Activated T-helper 17 cell treated with anti-CD3 and anti-CD28 coated beads, Interleukin-2, amount 50 U/mL, for 72 hours (primary cell): ENCODE measurements around the gene ANO1. TPM values are rescaled to one million over a fixed set of nuclear protein-coding genes. Genes with fewer than 3 reads are reported as not detected.
"Not testable (repeated sequence)": the region's sequence is repeated elsewhere in the genome, so short reads cannot be mapped to it uniquely, and the experiment has no call there.

Experiments used
- ATAC-seq: fragments of 150-1000 bp; cut with Tn5 transposase; replicated peaks from 2 replicates; pipeline ENCODE4 v1.10.0; 2021; ENCODE audit warnings: mild to moderate bottlenecking, moderate library complexity
- H3K27ac Mint-ChIP-seq: one replicate; pipeline ENCODE4 v1.8.0; 2022; ENCODE audit warnings: mixed read lengths
- H3K27me3 Mint-ChIP-seq: one replicate; pipeline ENCODE4 v1.8.0; 2022; ENCODE audit warnings: mixed read lengths
- H3K36me3 Mint-ChIP-seq: one replicate; pipeline ENCODE4 v1.8.0; 2022; ENCODE audit warnings: low read depth, mild to moderate bottlenecking, mixed read lengths
- H3K4me1 Mint-ChIP-seq: one replicate; pipeline ENCODE4 v1.8.0; 2022; ENCODE audit warnings: mixed read lengths
- H3K4me3 Mint-ChIP-seq: one replicate; pipeline ENCODE4 v1.8.0; 2022; ENCODE audit warnings: mild to moderate bottlenecking, mixed read lengths
- H3K9me3 Mint-ChIP-seq: one replicate; pipeline ENCODE4 v1.8.0; 2022; ENCODE audit warnings: mixed read lengths
- total RNA-seq, 2 donors: library from RNA; stranded (reverse); gene quantifications; one replicate each; pipeline ENCODE4 v1.2.3, GENCODE V29; 2022

ANO1 gene
- total RNA-seq, result under 1 TPM; 0.09 to 0.11 TPM

DNA sequence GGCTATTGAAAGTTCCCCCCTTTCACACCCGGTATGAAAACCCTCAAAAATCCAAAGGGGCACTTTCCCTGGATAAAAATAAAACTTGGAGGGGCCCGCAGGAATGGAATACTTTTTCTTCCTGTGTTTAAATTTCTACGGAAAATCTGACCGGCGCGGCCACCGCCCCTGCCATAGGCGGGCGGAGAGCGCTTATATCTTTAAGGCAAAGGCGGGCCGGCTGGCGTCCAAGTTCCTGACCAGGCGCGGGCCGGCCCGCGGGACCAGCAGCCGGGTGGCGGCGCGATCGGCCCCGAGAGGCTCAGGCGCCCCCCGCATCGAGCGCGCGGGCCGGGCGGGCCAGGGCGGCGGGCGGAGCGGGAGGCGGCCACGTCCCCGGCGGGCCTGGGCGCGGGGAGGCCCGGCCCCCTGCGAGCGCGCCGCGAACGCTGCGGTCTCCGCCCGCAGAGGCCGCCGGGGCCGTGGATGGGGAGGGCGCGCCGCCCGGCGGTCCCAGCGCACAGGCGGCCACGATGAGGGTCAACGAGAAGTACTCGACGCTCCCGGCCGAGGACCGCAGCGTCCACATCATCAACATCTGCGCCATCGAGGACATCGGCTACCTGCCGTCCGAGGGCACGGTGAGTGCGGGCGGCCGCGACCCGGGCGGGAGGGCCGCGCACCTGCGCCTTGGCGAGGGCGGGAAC, at the start of gene ANO1:
Gene ANO1, plus strand, starts transcription at position 223 of the 686 bp plus-strand sequence. Its CDS starts 290 bp downstream, at position 513.
- Mint-ChIP-seq H3K4me1 (peaks cover 2% of the 10 kb centered on the region), H3K9me3 (no peaks in the 10 kb centered on the region), H3K27ac (no peak within 1 kb of the TSS), H3K36me3 (no peaks in the 10 kb centered on the region), H3K4me3 (no peak within 1 kb of the TSS), H3K27me3 (peaks cover 38% of the 10 kb centered on the region)
- ATAC-seq, result no peak

DNA sequence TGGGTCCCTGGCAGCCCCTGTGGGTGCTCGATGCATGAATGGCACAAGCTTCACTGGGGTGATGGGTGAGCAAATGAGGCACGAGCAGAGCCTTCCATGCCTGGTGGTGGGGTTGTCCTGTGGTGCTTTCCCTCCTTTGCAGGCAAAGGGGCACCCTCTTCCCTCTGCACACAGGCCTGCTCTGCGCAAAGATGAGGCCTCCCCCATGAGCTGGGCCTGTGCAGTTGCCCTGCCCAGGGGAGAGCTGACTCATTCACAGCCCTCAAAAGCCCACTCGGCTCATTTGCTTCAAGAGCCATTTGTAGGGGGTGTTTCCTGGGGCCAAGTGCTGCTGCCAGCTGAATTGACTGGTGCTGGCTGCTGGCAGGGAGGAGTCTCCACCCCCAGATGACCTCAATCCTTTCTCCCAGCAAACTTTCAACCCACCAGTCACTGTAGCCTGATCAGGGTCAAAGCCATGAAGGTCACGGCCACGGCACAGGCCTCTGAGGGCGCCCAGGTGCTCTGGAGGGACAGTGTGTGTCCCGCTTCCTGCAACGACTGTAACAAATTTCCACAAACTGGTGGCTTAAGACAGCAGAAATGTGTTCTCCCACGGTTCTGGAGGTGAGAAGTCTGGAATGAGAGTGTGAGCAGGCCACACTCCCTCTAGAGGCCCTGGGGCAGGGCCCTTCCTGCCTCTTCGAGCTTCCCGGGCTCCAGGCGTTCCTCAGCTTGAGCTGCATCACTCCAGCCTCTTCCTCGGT, 48.8 kb upstream of the ANO1 start:
- H3K36me3 Mint-ChIP-seq, result no peaks in the 10 kb centered on the region
- no peaks in the 10 kb centered on the region for H3K4me1 Mint-ChIP-seq
- H3K9me3 Mint-ChIP-seq, result no peaks in the 10 kb centered on the region
- peaks cover 15% of the 10 kb centered on the region for H3K27me3 Mint-ChIP-seq
- no peak overlapping the region for H3K4me3 Mint-ChIP-seq
- H3K27ac Mint-ChIP-seq, result no peak overlapping the region
- ATAC-seq, result no peak

DNA sequence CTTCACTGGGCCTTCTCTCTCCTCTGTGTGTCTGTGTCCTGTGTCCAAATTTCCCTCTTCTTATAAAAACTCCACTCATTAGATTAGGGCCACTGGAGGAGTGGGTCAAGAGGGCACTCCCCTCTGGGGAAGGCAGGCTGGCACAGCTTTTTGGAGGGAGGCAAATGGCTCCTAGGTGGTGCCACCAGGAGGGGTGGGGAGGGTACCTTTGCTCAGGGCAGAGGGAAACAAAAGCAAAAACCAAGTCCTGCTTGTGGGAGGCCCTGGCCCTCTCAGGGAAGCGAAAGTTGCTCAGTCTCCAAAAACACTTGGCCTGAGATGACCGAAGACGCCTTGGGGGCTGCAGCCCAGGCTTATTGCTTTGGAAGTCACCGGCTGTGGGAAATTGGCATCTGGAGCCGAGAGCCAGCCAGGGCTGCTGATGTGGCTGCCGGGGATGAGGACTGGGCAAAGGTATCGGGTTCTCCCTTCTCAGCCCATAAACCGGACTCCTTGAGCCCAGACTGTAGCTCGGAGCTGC, 48.2 kb upstream of the ANO1 start:
- H3K9me3 Mint-ChIP-seq, result no peaks in the 10 kb centered on the region
- no peaks in the 10 kb centered on the region for H3K4me1 Mint-ChIP-seq
- peaks cover 18% of the 10 kb centered on the region for H3K27me3 Mint-ChIP-seq
- no peaks in the 10 kb centered on the region for H3K36me3 Mint-ChIP-seq
- H3K4me3 Mint-ChIP-seq, result no peak overlapping the region
- no peak for ATAC-seq
- H3K27ac Mint-ChIP-seq, result no peak overlapping the region

DNA sequence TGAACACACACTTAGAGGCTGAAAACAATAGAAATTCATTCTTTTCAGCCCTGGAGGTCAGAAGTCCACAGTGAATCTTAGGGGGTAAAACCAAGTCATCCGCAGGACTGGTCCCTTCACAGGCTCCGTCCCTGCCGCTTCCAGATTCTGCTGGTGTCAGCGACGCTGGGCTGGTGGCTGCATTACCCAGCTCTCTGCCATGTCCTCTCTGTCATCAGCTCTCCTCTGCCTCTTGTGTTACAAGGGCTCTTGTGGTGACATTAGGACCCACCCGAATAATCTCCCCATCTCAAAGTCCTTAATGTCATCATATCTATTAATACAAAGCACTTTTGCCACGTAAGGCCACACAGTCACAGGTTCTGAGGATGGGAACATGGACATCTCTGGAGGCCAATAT, 47.7 kb upstream of the ANO1 start:
- ATAC-seq, result no peak
- Mint-ChIP-seq H3K4me3 (no peak overlapping the region), H3K27ac (no peak overlapping the region), H3K9me3 (no peaks in the 10 kb centered on the region), H3K36me3 (no peaks in the 10 kb centered on the region), H3K4me1 (no peaks in the 10 kb centered on the region), H3K27me3 (peaks cover 18% of the 10 kb centered on the region)

DNA sequence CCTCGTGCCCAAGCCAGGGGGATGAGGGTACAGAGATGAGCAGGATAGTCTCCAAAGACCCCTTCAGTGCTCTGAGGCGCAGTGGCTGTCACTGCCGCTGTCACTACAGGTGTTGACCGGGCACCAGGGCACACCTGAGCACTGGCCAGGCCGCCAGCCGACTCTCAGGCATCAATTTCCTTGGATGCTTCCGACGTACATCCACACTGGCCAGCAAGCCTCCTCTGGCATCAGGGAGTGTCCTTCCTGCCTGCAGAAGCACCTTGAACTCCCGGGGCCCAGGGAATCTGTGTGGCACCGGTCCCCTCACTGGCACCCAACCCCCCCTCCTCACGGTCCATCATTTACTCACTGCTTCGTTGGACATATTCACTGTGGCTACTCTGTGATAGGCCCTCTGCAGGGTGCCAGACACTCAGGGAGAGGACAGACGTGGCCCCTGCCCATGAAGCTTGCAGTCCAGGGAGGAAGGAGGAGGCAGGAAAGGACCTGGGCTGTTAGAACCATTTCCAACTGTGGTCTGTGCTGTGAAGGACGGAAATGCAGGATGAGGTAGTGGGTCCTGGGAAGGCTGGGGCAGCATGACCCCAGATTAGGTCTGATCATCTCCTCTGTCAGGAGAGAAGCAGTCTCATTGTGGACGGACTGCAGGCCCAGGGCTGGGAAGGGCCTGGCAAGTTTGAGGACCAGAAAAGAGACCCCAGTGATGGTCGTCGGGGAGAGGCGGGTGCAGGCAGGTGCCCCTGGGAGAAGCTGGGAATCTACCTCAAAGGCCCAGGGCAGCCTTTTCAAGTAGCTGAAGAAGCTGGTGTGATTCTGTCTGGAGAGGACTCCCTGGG, 46.3 kb upstream of the ANO1 start:
- Mint-ChIP-seq H3K4me3 (no peak overlapping the region), H3K27me3 (peaks cover 28% of the 10 kb centered on the region), H3K27ac (no peak overlapping the region), H3K36me3 (no peaks in the 10 kb centered on the region), H3K4me1 (no peaks in the 10 kb centered on the region), H3K9me3 (peaks cover under 1% of the 10 kb centered on the region)
- no peak for ATAC-seq

DNA sequence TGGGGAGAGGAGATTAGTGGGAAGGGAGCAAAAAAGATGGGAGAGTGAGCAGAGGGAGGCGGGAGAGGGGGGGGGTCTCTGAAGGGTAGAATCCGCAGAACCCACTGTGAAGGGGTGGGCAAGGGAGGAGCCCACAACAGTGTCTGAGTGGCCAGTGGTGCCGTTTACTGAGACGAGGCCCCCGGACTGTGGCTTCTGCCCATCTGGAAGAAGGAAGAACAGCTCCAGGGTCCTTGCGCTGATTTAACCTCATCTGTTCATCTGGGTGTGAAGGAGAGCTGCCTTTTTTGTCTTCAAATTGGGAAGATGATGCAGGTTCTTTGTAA, 45.7 kb upstream of the ANO1 start:
- H3K27me3 Mint-ChIP-seq, result peaks cover 32% of the 10 kb centered on the region
- H3K36me3 Mint-ChIP-seq, result no peaks in the 10 kb centered on the region
- H3K4me1 Mint-ChIP-seq, result no peaks in the 10 kb centered on the region
- ATAC-seq, result no peak
- H3K9me3 Mint-ChIP-seq, result peaks cover 3% of the 10 kb centered on the region
- no peak overlapping the region for H3K4me3 Mint-ChIP-seq
- H3K27ac Mint-ChIP-seq, result no peak overlapping the region

DNA sequence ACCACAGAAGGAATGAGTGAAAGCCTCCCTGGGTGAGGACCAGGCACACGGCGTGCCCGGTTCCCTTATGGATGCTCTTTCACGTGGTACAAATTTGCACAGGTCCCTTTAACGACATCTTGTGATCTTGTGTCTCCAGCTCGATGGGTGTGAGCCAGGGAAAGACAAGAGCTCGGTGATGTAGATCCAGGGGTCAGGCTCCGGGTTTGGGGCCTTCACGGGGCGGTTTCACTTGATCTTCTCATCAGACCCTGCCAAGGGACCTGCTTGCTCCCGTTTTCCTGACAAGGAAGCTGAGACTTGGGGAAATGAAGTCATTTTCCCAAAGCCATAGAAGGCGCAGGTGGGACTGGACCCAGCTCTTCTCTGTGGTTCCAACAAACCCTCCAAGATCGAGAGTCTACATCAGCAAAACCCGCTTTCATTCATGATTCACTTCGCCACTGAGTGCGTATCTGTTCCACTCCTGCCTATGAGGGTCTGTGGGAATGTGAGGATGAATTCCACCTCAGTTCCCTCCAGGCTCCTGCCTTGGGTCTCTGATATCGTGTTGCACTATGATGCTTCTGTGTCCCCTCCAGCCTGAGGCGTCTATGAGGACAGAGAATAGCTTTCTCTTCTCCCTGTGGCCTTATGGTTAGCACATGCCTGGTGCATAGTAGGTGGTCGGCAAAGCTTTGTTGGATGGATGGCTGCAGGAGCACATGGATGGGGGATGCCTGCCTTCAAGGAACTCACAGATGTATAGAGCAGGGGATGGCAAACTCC, 45.0 kb upstream of the ANO1 start:
- no peaks in the 10 kb centered on the region for H3K36me3 Mint-ChIP-seq
- H3K9me3 Mint-ChIP-seq, result peaks cover 3% of the 10 kb centered on the region
- H3K4me1 Mint-ChIP-seq, result no peaks in the 10 kb centered on the region
- ATAC-seq, result no peak
- no peak overlapping the region for H3K27ac Mint-ChIP-seq
- peaks cover 32% of the 10 kb centered on the region for H3K27me3 Mint-ChIP-seq
- no peak overlapping the region for H3K4me3 Mint-ChIP-seq

DNA sequence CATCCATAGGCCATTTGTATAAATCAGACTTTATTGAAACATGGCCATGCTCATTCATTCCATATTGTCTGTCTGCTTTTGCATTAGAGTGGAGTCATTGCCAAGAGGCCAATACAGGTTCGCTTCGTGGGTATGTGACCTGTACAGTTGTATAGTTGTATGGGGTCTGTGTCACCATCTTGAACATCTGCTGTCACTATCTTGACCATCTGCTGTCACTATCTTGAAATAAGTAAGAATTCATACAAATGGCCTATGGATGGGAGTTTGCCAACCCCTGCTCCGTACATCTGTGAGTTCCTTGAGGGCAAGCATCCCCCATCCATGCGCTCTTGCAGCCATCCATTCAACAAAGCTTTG, 44.4 kb upstream of the ANO1 start:
- no peaks in the 10 kb centered on the region for H3K36me3 Mint-ChIP-seq
- H3K4me1 Mint-ChIP-seq, result no peaks in the 10 kb centered on the region
- peaks cover 3% of the 10 kb centered on the region for H3K9me3 Mint-ChIP-seq
- H3K27me3 Mint-ChIP-seq, result peaks cover 35% of the 10 kb centered on the region
- H3K27ac Mint-ChIP-seq, result no peak overlapping the region
- H3K4me3 Mint-ChIP-seq, result no peak overlapping the region
- ATAC-seq, result no peak

DNA sequence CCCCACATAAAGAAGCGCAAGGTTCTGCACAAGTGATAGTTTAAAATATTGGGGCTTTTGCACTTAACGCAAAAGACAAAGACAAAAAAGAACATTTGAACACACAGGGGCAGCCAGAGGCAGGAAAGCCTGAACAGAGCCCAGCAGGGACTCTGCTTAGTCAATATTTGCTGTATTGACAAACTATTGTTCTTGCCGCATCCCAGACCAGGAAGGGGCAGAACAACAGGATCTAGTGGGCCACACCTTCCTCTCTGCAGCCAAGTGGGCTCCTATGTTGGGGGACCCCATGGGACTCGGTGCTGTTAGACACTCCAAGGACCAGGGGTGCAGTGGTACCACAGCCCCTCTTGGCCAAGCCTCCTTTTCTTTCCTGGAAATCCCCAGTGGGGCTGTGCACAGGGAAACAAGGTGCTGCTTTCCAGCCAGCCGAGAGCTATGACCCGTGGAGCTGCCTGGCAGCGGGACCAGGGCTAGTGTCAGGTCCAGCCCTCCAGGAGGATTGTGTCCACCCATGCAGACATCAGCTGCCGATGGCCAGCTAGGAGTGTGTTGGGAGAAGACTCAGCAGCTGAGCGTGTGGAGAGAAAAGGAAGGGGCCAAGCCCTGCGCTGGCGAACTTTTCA, 43.3 kb upstream of the ANO1 start:
- Mint-ChIP-seq H3K36me3 (no peaks in the 10 kb centered on the region), H3K27ac (no peak overlapping the region), H3K27me3 (peaks cover 40% of the 10 kb centered on the region), H3K9me3 (peaks cover 3% of the 10 kb centered on the region), H3K4me1 (no peaks in the 10 kb centered on the region), H3K4me3 (no peak overlapping the region)
- ATAC-seq, result no peak

DNA sequence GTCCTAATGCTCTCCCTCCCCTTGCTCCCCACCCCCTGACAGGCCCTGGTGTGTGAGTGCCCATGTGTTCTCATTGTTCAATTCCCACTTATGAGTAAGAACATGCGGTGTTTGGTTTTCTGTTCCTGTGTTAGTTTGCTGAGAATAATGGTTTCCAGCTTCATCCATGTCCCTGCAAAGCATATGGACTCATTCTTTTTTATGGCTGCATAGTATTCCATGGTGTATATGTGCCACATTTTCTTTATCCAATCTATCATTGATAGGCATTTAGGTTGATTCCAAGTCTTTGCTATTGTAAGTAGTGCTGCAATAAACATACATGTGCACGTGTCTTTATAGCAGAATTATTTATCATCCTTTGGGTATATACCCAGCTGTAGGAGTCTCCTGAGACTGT, 42.5 kb upstream of the ANO1 start:
- H3K9me3 Mint-ChIP-seq, H3K36me3 Mint-ChIP-seq, H3K4me3 Mint-ChIP-seq, ATAC-seq, H3K27ac Mint-ChIP-seq, H3K4me1 Mint-ChIP-seq: not testable (repeated sequence)
- peaks cover 45% of the 10 kb centered on the region for H3K27me3 Mint-ChIP-seq

DNA sequence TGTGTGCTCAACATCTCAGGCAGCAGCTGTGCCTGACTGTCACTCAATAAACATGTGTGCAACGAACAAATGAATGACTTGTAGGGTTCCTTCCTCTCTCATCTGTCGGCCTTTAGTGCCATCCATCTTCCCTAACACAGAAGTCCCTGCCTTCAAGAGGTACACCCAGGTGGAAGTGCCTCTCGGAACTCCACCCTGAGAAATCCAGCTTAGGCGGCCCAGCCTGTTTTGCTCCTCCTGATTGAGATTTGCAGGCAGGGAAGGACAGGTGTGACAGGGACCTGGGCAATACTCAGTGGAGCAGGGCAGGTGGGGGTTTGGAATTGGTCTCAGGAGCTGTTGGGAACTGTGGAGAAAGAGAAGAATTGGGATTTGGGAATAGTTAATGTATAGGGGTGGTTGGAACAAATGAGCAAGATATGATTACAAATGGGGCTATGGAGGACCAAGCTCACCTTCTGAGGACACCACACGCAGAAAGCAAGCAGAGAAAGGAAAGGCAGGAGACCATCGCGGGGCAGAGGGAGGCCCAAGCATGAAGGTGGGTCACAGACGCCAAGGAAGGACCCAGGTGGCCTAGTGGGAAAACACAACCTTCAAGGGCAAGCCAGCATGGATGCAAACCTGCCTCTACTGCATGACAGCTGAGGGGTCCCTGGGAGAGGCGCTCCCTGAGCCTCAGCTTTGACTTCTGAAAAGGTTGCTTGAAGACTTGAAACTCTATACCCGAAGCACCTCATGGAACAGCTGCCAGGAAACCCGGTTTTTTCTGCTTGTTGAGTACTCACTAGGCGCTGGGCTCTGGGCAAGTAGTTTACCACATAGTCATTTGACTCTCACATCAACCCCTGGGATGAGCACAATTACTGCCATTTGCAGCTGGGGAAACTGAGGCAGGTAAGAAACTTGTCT, 40.9 kb upstream of the ANO1 start:
- Mint-ChIP-seq H3K4me1 (no peaks in the 10 kb centered on the region), H3K36me3 (no peaks in the 10 kb centered on the region), H3K27me3 (peaks cover 45% of the 10 kb centered on the region), H3K27ac (no peak overlapping the region), H3K4me3 (no peak overlapping the region), H3K9me3 (peaks cover 8% of the 10 kb centered on the region)
- ATAC-seq, result no peak

DNA sequence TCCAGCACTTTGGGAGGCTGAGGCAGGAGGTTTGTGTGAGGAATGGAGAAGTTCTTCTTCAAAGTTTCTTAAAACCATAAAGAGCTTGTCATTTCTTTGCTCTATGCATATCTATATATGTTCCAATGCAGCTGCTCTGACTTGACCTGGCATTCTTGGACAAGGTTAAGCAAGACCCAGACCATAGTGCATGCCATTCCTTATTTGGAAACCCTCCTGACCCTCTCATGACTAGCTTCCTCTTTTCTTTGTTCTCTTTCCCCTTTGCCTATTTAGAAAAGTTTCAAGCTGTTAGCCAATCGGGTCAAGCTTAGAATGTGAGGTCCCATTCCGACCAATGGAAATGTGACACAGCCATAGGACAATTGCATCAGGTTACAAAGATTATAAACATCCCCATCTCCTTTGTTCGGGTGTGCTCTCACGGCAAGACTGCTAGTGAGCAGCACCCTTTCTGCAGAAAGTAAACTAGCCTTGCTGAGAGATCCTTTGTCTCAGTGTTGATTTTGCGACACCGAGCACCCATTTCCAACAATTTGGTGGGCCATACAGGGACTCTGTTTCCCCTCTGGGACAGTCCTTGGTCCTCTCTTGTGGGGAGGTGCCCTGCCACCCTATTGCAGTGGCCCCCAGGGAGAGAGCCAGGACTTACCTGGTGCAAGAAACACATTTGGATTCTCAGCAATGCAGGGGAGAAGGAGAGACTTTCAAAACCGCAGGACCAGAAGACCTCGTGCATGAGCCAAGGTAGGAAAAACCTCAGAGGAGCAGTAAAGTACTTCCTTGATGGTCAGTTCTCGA, 39.9 kb upstream of the ANO1 start:
- no peak for ATAC-seq
- Mint-ChIP-seq H3K9me3 (peaks cover 16% of the 10 kb centered on the region), H3K4me1 (no peaks in the 10 kb centered on the region)

More for the DNA sequence above, 39.9 kb upstream of the ANO1 start:
- Mint-ChIP-seq H3K27ac (no peak overlapping the region), H3K27me3 (peaks cover 47% of the 10 kb centered on the region), H3K4me3 (no peak overlapping the region), H3K36me3 (no peaks in the 10 kb centered on the region)
